Astrocyte of the cerebellum (primary cell): Measurements from ENCODE around the gene UBE2I.

ENCODE experiments used
- DNase-seq: peaks from one replicate; pipeline ENCODE4 v3.0.0-alpha.2; 2011; ENCODE audit warnings: low read depth
- H3K4me3 ChIP-seq: 2 replicates; pipeline ENCODE4 v1.5.1; 2011; ENCODE audit warnings: mild to moderate bottlenecking, low read depth, low read length, moderate library complexity
- in situ Hi-C: cut with HindIII; loops from 2 replicates; pipeline ENCODE4 v1.10.0; 2017; ENCODE audit warnings: low sequenced_read_pairs
- TF ChIP-seq, protein P1 (sequence below): IDR thresholded peaks from 2 replicates; pipeline ENCODE4 v1.5.1; 2012; ENCODE audit warnings: low read length, low read depth, moderate library complexity, mild to moderate bottlenecking; ENCODE audit errors: missing control alignments

UBE2I gene

DNA sequence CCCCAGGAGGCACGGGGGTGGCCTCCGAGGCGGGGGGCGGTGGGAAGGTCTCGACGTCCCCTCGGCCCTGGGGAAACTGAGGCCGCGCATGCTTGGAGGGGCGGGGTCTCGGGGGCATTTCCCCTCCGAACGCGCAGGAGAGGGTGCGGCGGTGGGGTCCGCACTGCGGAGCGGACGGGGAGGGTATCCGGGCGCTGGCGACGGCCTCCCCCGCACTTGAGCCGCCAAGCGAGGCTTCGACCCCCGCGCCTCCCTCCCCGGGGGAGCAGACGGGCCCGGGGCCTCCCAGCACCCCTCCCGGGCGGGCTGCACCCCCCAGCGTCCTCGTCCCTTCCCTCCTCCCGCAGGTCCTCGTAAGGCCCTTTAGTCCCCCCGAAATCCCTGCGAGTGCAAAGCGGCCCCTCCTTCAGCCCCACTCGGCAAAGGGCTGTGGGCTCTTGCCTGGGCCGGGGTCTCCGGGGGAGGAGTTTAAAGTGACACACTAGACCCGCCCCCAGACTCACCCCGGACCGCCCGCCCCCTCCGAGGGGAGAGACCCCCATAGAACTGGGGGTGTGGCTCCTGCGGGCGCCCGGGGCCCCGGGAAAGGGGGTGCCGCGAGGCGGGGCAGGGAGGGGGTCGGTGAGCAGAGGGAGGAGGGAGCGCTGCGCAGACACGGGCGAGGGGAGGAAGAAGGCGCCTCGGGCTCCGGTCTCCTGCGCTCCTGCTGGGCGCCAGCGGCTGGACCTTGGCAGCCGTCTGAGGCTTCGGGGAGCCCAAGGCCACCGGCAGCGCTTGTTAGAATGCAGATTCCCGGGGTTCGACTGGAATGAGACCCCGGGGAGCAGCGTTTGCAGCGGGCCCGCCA, 24.6 kb downstream of the UBE2I start:
- in situ Hi-C loops: no loop called here
- DNase-seq: no peak
- H3K4me3 ChIP-seq: no peak overlapping the region
- TF ChIP-seq, protein P1, sequence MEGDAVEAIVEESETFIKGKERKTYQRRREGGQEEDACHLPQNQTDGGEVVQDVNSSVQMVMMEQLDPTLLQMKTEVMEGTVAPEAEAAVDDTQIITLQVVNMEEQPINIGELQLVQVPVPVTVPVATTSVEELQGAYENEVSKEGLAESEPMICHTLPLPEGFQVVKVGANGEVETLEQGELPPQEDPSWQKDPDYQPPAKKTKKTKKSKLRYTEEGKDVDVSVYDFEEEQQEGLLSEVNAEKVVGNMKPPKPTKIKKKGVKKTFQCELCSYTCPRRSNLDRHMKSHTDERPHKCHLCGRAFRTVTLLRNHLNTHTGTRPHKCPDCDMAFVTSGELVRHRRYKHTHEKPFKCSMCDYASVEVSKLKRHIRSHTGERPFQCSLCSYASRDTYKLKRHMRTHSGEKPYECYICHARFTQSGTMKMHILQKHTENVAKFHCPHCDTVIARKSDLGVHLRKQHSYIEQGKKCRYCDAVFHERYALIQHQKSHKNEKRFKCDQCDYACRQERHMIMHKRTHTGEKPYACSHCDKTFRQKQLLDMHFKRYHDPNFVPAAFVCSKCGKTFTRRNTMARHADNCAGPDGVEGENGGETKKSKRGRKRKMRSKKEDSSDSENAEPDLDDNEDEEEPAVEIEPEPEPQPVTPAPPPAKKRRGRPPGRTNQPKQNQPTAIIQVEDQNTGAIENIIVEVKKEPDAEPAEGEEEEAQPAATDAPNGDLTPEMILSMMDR: no peak

DNA sequence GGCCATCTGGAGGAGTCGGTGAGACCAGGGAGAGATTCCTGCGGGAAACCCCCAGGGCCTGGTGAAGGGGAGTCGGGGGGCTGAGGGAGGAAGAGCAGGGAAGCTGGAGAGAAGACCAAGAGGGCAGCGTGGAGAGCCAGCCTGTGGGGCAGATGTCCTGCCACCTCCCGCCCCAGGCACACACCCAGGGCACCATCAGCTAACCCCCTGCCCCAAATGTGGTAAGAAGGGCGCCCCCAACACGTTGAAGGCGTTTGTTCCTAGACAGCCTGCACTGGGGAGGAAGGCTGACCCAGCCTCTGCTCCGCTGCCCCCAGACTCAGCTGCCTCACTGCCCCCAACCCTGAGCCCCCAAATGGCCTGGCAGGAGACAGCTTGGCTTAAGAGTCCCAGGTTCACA, 25.3 kb downstream of the UBE2I start:
- in situ Hi-C loops: no loop called here
- TF ChIP-seq, protein P1: no peak
- DNase-seq: no peak
- H3K4me3 ChIP-seq: no peak overlapping the region

DNA sequence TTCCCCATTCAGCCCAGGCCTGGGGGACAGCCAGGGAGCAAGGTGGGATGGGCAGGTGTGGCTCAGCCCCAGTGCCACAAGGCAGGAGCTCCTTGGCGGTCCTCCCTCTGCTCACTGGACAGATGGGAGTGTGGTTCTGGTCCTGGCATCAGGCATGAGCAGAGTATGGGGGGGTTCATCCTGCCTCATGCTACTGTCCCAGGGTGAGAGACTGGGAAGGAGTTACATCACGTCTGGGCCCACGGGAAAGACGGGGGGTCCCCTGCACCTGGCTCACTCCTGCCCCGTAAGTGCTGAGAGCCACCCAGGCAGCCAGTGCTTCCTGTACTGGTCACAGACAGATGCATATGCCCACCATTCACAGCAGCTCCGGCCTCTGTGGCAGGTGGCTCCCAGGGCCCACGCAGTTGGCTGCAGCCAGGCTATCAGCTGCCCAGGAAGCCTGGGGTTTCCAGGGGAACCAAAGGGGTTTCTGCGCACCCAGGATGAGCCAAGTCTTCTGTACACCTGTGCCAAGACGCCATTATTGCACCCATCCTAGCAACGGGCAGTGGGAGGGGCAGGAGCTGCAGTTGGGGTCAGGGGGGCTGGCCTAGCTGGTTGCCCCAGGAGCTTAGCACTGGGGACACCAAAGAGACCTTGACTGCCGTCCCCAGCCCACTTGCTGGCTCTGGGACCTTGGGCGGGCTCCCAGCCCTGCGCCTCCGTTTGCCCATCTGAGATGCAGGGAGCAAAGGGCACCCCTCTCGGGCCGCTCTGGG, 26.0 kb downstream of the UBE2I start:
- DNase-seq: no peak
- in situ Hi-C loops: no loop called here
- TF ChIP-seq, protein P1: no peak
- H3K4me3 ChIP-seq: no peak overlapping the region

DNA sequence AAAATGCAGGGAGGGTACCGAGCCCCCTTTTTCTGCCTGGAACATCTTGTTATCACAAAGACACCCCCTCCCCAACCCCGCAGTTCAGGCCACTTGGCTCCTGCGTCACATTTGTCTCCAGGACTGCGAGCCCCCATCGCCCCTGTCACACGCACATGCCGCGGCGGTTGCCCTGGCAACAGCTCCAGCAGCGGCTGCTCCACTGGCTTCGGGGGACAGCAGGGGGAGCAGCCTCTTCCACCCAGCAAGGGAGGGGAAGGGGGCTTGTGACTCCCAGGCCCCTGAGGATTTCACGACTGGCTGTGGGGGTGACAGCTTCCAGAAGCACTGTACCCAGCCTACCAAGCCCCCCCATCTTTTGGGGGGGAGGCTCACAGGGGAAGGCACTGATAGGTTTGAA, 26.6 kb downstream of the UBE2I start:
- DNase-seq: no peak
- TF ChIP-seq, protein P1: no peak
- in situ Hi-C loops: no loop called here
- H3K4me3 ChIP-seq: no peak overlapping the region

DNA sequence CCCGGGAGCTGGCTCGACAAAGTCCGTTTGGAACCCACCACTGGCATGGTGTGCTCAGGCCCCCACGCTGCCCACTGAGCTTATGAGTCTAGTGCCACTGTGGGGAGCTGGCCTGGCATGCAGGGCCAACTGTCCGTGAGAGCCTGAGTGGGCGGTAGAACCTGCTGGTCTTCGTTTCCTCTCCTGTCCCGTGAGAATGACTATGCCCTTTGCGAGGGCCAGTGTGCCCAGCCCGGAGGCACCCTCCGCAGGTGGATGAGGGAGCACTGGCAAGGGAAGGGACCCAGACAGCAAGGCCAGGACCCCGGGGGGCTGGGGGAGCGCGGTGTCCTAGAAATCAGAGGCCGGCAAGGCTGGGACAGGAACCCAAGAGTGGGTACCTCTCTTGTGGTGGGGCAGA, 27.2 kb downstream of the UBE2I start:
- TF ChIP-seq, protein P1: no peak
- in situ Hi-C loops: no loop called here
- DNase-seq: no peak
- no peak overlapping the region for H3K4me3 ChIP-seq

DNA sequence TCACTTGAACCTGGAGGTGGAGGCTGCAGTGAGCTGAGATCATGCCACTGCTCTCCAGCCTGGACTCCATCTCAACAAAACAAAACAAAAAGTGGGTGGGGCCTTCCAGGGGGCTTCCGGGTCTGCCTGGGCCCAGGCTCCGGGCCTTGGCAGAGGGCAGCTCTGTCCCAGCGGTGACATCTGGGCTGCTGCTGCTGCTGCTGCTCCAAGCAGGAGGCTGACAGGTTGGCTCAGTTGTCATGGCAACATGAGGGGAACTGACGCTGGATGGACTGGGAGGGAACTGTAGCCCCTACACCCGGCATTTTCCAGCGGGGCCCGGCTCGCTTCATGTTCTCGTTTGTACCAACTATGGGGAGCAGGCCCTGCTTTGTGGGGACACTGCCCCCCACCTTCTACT, 28.1 kb downstream of the UBE2I start:
- no peak for DNase-seq
- in situ Hi-C loops: no loop called here
- H3K4me3 ChIP-seq: no peak overlapping the region
- TF ChIP-seq, protein P1: no peak
